ENCODE data around the gene PACS1.

PACS1 gene

DNA sequence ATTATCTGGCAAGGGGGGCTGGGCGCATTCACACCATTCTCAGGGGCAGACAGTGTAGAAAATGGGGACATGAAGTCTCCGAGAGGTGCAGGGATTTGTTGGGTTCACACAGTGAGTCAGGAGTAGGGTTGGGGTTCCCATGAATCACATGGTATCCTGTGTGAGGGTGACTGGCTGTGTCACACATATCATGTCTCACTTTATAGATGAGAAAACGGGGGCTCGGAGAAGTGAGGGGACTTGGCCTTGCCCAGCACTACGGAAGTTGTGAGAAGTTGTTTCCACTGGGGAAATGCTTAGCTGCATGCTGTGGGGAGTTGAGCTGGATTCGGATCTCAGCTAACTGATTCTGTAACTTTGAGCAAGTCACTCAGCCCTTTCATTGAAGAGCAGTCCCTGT is 25.3 kb upstream of the PACS1 start:
- Mint-ChIP-seq H3K4me3 (peak overlapping the region; percentile 31), H3K36me3 (no peaks in the 10 kb centered on the region), H3K9me3 (ENCODE audit: low read depth) (no peaks in the 10 kb centered on the region), H3K27me3 (peaks cover 2% of the 10 kb centered on the region), H3K4me1 (ENCODE audit: low read depth) (peaks cover 16% of the 10 kb centered on the region), H3K27ac (no peak overlapping the region)

DNA sequence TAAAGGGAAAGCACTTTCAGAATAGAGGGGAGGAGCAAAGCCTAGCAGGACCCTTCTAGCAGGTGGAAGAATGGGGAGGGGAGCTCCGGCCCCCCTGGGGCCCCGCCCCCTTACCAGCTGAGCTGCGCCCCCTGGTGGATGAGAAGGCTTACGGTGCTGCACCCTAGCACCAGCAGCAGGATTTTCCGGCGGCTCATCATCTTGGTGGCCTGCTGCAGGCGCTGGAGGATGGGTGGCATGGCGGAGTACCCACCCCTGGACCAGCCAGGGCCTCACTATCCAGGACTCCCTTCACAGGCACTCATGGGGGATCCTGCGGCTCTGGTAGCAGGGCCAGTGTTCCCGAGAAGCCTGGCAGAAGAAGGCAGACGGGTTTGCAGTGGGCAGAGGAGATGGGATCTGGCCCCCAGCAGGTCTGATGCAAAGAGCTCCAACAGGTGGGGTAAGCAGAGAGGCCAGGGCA is 24.9 kb upstream of the PACS1 start:
- H3K4me1 Mint-ChIP-seq (ENCODE audit: low read depth) = peaks cover 16% of the 10 kb centered on the region
- H3K27me3 Mint-ChIP-seq = peaks cover 2% of the 10 kb centered on the region
- peak overlapping the region; percentile 31 for H3K4me3 Mint-ChIP-seq
- no peaks in the 10 kb centered on the region for H3K36me3 Mint-ChIP-seq
- no peak overlapping the region for H3K27ac Mint-ChIP-seq
- no peaks in the 10 kb centered on the region for H3K9me3 Mint-ChIP-seq (ENCODE audit: low read depth)

DNA sequence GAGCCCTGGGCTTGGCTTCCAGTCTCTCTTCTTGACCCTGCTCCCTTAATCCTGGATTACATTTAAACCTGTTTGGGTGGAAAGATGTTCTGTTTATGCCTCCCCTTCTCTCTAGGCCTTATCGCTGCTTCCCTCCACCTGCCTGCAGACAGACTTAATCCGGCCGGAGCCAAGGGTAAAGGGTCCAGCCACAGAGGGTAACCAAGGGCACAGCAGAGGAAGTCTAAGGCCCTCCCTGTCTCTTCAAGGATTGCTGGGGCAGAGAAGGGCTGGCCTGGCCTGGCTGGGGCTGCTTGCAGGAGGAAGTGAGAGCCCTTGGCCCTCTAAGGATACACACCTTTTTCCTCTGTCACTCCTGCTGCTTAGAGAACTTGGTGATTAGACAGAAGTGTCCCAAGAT is 23.2 kb upstream of the PACS1 start:
- Mint-ChIP-seq H3K27ac (no peak overlapping the region), H3K27me3 (peaks cover 2% of the 10 kb centered on the region), H3K36me3 (no peaks in the 10 kb centered on the region), H3K9me3 (ENCODE audit: low read depth) (no peaks in the 10 kb centered on the region), H3K4me3 (no peak overlapping the region), H3K4me1 (ENCODE audit: low read depth) (peaks cover 25% of the 10 kb centered on the region)

DNA sequence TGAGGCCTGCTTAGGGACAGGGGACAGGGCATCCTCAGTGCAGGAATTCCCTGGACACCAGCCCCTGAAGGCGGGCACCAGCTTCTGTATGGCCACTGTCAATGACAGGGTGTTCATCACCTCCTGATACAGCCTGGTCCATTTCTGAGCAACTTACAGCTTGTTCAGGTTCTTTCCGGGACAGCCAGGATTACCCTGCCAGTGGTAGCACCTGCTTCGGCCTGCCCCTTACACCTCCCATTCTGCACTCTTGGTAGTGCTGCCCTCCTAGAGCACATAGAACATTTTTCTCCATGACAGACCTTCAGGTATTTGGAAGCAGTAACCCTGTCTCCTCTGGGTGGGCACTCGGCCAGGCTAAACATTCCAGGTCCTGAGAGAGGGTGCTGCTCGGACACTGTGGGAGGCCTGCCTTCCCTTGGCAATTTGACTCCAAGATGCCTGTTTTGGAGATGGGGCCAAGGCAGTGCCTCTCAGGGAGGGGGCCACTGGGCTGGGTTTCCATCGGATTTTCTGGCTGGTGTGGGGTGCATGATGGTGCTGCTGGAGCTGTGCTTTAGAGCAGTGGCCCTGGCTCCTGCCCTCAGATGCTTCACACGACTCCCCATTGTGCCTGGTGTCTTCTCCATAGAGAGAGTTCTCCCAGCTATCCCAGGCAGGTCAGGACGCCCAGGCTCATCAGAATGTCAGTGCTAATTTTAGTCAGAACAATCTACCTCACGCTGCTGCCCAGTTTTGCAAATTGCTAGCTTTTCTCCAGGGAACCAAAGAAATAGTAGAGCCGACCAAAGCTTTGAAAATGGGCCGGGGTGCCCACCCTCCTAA is 22.3 kb upstream of the PACS1 start:
- Mint-ChIP-seq H3K9me3 (ENCODE audit: low read depth) (no peaks in the 10 kb centered on the region), H3K4me1 (ENCODE audit: low read depth) (peaks cover 30% of the 10 kb centered on the region), H3K4me3 (no peak overlapping the region), H3K27ac (no peak overlapping the region), H3K36me3 (peaks cover 3% of the 10 kb centered on the region), H3K27me3 (peaks cover 2% of the 10 kb centered on the region)

DNA sequence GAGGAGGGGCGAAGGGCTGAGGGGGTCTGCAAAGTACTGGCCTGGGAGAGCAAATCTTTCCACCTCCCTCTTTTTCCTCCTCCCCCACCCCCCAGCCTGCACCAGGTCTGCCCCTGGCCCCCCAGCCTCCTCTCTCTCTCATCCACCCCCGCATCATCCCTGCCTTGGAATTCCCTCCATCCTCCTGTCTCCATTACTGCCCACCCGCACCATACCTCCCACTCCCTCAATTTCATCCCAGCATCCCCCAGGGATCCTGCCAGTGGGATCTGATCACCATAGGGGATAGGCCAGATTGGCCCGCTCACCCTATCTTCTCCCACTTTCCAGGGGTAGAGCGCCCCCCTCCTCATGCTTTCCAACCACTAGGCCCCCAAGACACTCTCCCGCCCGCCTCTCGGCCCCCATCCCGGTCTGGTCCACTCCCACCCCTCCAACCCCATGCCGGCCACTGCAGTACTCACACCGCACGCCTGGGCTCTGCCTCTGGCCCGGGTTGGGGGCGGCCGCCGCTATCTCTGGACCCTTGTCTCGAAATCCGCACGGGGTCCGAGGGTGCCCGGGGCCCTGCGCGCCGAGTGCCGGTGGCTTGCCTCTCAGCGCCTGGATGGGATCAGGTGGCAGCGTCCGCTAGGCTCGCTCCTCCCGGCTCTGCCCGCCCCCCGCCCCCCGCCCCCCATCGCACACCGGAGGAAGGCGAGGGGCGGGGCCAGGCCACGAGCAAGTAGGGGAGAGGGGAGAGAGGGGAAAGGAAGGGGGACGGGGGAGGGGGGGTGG is 21.3 kb upstream of the PACS1 start, which contains the start of gene GAL3ST3:
Gene GAL3ST3, minus strand, starts transcription at position 615 of the 777 bp plus-strand sequence. CDS start 3,746 bp downstream, outside the sequence.
- H3K27ac Mint-ChIP-seq = peak within 1 kb of the TSS; percentile 68
- H3K4me3 Mint-ChIP-seq = peak within 1 kb of the TSS; percentile 32

DNA sequence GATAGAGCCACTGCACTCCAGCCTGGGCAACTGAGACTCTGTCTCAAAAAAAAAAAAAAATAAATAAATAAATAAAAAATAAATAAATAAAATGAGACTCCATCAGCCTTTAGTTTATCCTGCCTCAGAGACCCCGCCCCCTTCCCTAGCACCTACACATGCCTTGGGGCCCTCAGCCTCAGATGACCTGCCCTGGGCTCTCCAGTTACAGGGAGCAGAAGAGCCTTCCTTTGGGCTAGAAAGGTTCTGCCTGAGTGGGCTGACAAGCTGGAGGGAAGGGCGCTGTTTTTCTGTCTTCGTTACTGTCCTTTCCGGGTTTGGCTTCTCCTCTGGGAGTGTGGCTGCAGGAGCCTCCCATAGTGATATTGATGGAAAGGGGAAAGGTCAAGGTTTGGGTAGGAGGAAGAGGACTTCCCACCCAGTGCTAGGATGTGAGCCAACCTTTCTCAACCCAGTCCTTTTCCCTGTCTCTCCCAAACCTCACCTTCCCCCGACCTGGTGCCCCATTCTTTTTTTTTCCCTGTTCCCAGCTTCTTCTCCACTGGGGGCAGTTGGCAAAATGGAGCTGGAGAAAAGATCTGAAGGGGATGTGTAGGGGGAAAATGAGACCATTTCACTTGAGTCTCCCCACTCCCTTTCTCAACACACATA is 19.4 kb upstream of the PACS1 start:
- no peaks in the 10 kb centered on the region for H3K9me3 Mint-ChIP-seq (ENCODE audit: low read depth)
- H3K4me1 Mint-ChIP-seq (ENCODE audit: low read depth) = peaks cover 34% of the 10 kb centered on the region
- H3K27me3 Mint-ChIP-seq = peaks cover 2% of the 10 kb centered on the region
- H3K36me3 Mint-ChIP-seq = peaks cover 11% of the 10 kb centered on the region
- H3K27ac Mint-ChIP-seq = peak overlapping the region; percentile 85
- H3K4me3 Mint-ChIP-seq = peak overlapping the region; percentile 99

More for the DNA sequence above, 21.3 kb upstream of the PACS1 start, which contains the start of gene GAL3ST3:
- Mint-ChIP-seq H3K36me3 (peaks cover 7% of the 10 kb centered on the region), H3K27me3 (peaks cover 2% of the 10 kb centered on the region), H3K9me3 (ENCODE audit: low read depth) (no peaks in the 10 kb centered on the region), H3K4me1 (ENCODE audit: low read depth) (peaks cover 37% of the 10 kb centered on the region)

DNA sequence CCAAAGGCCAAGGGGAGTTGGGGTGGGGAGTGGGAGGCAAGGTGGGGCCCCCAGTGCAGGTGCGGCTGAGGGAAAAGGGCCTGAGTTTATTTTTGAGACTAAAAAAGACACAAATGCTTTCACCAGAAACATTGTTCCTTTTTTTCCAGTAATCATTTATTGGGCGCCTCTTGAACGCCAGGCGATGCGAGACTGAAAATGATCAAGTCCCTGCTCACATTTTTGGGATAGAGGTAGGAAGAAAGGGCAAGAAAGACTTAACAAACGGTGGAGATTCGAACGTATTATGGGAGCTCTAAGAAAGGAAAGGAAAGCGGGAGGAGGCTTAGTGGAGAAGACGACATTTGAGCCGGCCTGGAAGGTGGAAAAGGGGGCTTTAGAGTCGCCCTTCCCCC is 18.7 kb upstream of the PACS1 start:
- H3K9me3 Mint-ChIP-seq (ENCODE audit: low read depth) = no peaks in the 10 kb centered on the region
- H3K27me3 Mint-ChIP-seq = peaks cover 2% of the 10 kb centered on the region
- H3K36me3 Mint-ChIP-seq = peaks cover 11% of the 10 kb centered on the region
- H3K4me1 Mint-ChIP-seq (ENCODE audit: low read depth) = peaks cover 32% of the 10 kb centered on the region
- peak overlapping the region; percentile 99 for H3K4me3 Mint-ChIP-seq
- peak overlapping the region; percentile 85 for H3K27ac Mint-ChIP-seq

DNA sequence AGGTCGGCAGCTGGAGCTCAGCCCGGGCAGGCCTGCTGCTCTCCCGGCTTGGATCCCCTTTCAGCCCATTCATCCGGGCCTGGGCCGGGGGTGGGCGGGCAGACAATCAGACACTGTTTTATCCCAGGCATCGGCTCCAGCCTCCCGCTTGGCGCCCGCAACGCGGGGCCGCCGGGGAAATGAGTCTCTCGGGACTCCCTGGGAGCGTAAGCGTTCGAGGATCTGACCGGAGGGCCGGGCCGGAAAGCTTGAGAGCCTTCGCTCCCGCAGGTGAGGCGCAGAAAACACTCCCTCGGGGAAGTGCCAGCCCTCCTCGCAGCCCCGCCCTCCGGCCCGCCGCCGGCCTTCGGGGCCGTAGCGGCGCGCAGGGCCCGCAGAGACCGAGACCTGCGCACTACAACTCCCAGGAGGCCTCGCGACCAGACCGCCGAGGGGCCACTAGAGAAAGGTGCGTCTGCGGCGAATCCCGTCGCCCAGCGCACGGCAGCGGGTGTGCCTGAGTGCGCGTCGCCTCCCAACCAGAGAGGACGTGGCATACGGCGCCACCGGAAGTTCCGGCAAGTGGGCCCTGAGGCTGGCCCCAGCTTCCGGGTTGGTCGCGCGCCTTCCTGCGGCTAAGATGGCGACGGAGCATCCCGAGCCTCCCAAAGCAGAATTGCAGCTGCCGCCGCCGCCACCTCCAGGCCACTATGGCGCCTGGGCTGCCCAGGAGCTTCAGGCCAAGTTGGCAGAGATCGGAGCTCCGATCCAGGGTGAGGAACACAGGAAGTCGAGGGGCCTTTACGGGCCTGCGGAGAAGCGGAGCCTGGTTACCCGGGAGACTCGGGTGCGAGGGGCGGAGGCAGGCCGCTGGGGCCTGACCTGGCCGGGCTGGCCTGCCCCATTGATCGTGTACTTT is 18.1 kb upstream of the PACS1 start, which contains the start of gene SF3B2:
Gene SF3B2, plus strand, starts transcription at position 599 of the 898 bp plus-strand sequence. Its CDS starts 21 bp downstream, at position 620.
- no peaks in the 10 kb centered on the region for H3K9me3 Mint-ChIP-seq (ENCODE audit: low read depth)
- H3K4me1 Mint-ChIP-seq (ENCODE audit: low read depth) = peaks cover 32% of the 10 kb centered on the region
- H3K36me3 Mint-ChIP-seq = peaks cover 11% of the 10 kb centered on the region
- peak within 1 kb of the TSS; percentile 98 for H3K27ac Mint-ChIP-seq
- peak within 1 kb of the TSS; percentile 99 for H3K4me3 Mint-ChIP-seq
- peaks cover 2% of the 10 kb centered on the region for H3K27me3 Mint-ChIP-seq

DNA sequence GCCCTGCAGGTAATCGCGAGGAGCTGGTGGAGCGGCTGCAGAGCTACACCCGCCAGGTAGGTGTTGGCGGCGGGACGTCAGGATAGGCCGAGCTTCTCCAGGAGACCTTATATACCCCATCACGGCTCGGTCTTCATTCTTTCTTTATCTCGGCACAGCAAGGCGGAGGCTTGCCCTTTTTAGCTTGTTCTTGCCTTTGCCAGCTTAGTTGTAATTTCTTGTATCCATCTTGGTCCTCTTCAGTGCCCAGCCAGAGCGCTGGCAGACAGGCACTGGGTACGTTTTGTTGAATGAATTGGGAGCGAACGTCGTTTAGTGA is 17.4 kb upstream of the PACS1 start:
- Mint-ChIP-seq H3K36me3 (peaks cover 11% of the 10 kb centered on the region), H3K27ac (peak overlapping the region; percentile 98), H3K4me3 (peak overlapping the region; percentile 99), H3K9me3 (ENCODE audit: low read depth) (no peaks in the 10 kb centered on the region), H3K4me1 (ENCODE audit: low read depth) (peaks cover 32% of the 10 kb centered on the region), H3K27me3 (peaks cover 2% of the 10 kb centered on the region)

DNA sequence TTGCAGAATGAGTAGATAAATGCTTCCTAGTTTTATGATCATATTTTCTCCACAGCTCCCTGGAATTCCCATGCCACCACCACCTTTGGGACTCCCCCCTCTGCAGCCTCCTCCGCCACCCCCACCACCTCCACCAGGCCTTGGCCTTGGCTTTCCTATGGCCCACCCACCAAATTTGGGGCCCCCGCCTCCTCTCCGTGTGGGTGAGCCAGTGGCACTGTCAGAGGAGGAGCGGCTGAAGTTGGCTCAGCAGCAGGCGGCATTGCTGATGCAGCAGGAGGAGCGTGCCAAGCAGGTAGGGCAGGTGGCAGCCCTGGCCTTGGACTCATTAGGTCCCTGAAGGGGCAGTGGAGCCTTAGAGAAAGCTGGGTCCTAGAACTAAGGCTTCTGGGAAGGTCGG is 15.1 kb upstream of the PACS1 start:
- H3K9me3 Mint-ChIP-seq (ENCODE audit: low read depth) = no peaks in the 10 kb centered on the region
- peak overlapping the region; percentile 75 for H3K4me3 Mint-ChIP-seq
- peak overlapping the region; percentile 50 for H3K27ac Mint-ChIP-seq
- H3K36me3 Mint-ChIP-seq = peaks cover 12% of the 10 kb centered on the region
- H3K27me3 Mint-ChIP-seq = no peaks in the 10 kb centered on the region
- peaks cover 30% of the 10 kb centered on the region for H3K4me1 Mint-ChIP-seq (ENCODE audit: low read depth)

DNA sequence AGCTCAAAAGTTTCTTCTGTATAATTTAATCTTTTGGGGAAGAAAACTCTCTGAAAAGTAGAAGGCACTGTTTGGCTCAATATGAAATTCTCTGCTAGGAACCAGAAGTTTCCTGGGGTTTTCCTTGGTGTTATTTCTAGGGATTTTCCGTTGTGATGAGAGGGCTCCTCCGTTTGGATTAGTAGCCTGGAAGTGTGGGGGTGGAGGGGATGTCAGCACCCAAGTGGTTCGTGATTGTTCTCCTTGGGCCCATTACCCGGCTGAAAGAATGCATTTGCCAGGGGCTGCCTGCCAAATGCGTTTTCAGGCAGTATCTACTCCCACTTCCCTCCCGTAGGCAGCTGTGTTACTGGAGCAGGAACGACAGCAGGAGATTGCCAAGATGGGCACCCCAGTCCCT is 13.6 kb upstream of the PACS1 start:
- H3K9me3 Mint-ChIP-seq (ENCODE audit: low read depth) = no peaks in the 10 kb centered on the region
- peaks cover 19% of the 10 kb centered on the region for H3K36me3 Mint-ChIP-seq
- no peak overlapping the region for H3K4me3 Mint-ChIP-seq
- peaks cover 33% of the 10 kb centered on the region for H3K4me1 Mint-ChIP-seq (ENCODE audit: low read depth)
- H3K27me3 Mint-ChIP-seq = no peaks in the 10 kb centered on the region
- peak overlapping the region; percentile 16 for H3K27ac Mint-ChIP-seq

DNA sequence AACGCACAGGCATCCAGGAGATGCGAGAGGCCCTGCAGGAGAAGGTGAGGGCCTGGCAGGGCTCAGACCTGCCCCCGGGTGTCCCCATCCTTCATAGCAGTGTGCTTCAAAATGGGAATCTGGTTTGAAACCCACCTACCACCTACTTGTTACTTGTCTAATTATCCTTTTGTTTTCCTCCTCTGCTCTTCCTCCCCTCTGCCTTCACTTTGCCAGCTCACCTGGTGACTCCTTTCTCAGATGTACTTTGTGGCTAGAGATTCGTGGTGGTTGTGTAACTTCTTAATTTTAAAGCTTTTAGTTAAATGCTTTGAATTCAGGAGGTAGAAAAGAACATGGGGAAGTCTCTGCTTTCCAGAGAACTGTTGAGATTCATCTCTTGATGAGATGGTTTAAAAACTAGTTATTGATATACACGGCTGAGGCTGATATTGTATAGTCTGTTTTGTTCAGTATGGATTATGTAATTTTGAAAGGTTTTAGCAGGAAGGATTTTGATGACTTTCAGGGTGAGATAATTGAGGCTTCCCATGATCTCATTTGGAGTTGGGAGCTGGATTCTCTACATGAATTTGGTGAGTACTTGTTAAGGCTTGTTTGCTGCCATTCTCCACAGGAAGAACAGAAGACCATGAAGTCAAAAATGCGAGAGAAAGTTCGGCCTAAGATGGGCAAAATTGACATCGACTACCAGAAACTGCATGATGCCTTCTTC is 9.9 kb upstream of the PACS1 start:
- Mint-ChIP-seq H3K36me3 (peaks cover 27% of the 10 kb centered on the region), H3K27ac (peak overlapping the region; percentile 77), H3K9me3 (ENCODE audit: low read depth) (no peaks in the 10 kb centered on the region), H3K4me1 (ENCODE audit: low read depth) (peaks cover 23% of the 10 kb centered on the region), H3K4me3 (no peak overlapping the region), H3K27me3 (no peaks in the 10 kb centered on the region)

DNA sequence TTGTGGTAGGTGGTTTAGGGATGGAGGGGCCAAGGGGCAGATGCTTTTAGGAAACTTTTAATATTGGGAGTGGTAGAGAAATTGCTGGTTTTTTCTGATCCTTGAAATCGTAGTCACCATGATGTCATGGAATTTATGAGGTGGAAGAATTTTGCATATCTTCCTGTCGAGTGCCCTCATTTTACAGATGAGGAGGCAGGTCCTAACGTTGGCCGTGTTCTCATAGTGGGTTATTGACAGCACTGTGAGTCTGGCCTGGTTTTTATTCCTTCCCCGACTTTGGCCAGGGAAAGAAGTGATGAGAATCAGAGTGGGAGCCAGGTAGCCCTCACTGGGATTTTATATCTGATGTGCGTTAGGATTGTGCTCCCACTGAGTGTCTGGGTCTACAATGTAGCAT is 8.8 kb upstream of the PACS1 start:
- peaks cover 30% of the 10 kb centered on the region for H3K36me3 Mint-ChIP-seq
- peak overlapping the region; percentile 42 for H3K4me3 Mint-ChIP-seq
- H3K27me3 Mint-ChIP-seq = no peaks in the 10 kb centered on the region
- H3K9me3 Mint-ChIP-seq (ENCODE audit: low read depth) = no peaks in the 10 kb centered on the region
- peak overlapping the region; percentile 89 for H3K27ac Mint-ChIP-seq
- peaks cover 26% of the 10 kb centered on the region for H3K4me1 Mint-ChIP-seq (ENCODE audit: low read depth)
